SK-N-SH (cell line): ENCODE measurements around the gene CDKN2D. TPM values are rescaled to one million over a fixed set of nuclear protein-coding genes. Genes with fewer than 3 reads are reported as not detected.
A peak's percentile ranks its signal among the peaks of the same experiment; 100 is the strongest.

Source experiments
- CTCF ChIA-PET: fragments of 300-600, 350-600 bp; formaldehyde crosslinking; extraction: SDS; loops from one replicate; lab custom pipeline; 2021; lab: Yijun Ruan, JAX
- POLR2A ChIA-PET: fragments of 350-600 bp; sonication (Branson Sonifier 250); formaldehyde crosslinking; extraction: SDS; loops from one replicate; lab custom pipeline; 2020; ENCODE audit warnings: antibody characterized with exemption, inconsistent platforms; lab: Yijun Ruan, JAX
- DNase-seq: peaks from one replicate; pipeline ENCODE4 v3.0.0; 2012
- H2AFZ ChIP-seq: fragments of 200-600 bp; sonication (generic); 2 replicates; pipeline ENCODE4 v1.8.1; 2016; ENCODE audit warnings: antibody characterized with exemption, mild to moderate bottlenecking, low read depth
- H3F3A ChIP-seq: fragments of 200-600 bp; sonication (generic); replicated peaks from 2 replicates; pipeline ENCODE3; 2016; ENCODE audit warnings: antibody characterized with exemption, mild to moderate bottlenecking; ENCODE audit not compliant: insufficient read depth
- H3K27ac ChIP-seq, 2 experiments: fragments of 200-500 bp in 1 of 2; fragments of 200-600 bp in 1 of 2; sonication (Bioruptor generic) in 1 of 2; sonication (generic), shearing (Covaris generic) in 1 of 2; 2 replicates each; pipeline versions ENCODE4 v1.5.1 to v1.6.1; 2014 to 2016; ENCODE audit warnings: low read depth in 2 of 2, inconsistent platforms in 1 of 2, low read length in 1 of 2, mild to moderate bottlenecking in 1 of 2, mixed read lengths in 1 of 2
- H3K27me3 ChIP-seq: fragments of 200-600 bp; sonication (generic), shearing (Covaris generic); 2 replicates; pipeline ENCODE4 v1.6.1; 2016; ENCODE audit warnings: mixed run types; ENCODE audit not compliant: insufficient read depth
- H3K36me3 ChIP-seq, 2 experiments: fragments of 200-500 bp in 1 of 2; fragments of 200-600 bp in 1 of 2; sonication (Bioruptor generic) in 1 of 2; sonication (generic) in 1 of 2; replicated peaks in 1 of 2; 2 replicates each; pipeline versions ENCODE3 to v1.5.1; 2014 to 2016; ENCODE audit warnings: low read length in 1 of 2, mild to moderate bottlenecking in 1 of 2; ENCODE audit not compliant: insufficient read depth in 2 of 2, control insufficient read depth in 1 of 2
- H3K4me1 ChIP-seq, 2 experiments: fragments of 200-500 bp in 1 of 2; fragments of 200-600 bp in 1 of 2; sonication (Bioruptor generic) in 1 of 2; sonication (generic), shearing (Covaris generic) in 1 of 2; 2 replicates each; pipeline versions ENCODE4 v1.5.1 to v1.6.1; 2014 to 2016; ENCODE audit warnings: low read depth in 1 of 2, low read length in 1 of 2, mixed run types in 1 of 2; ENCODE audit not compliant: insufficient read depth in 2 of 2, control insufficient read depth in 1 of 2
- H3K4me2 ChIP-seq: fragments of 200-600 bp; sonication (generic), shearing (Covaris generic); 2 replicates; pipeline ENCODE4 v1.6.1; 2017; ENCODE audit warnings: mixed run types
- H3K4me3 ChIP-seq, 2 experiments: fragments of 200-500 bp in 1 of 2; fragments of 200-600 bp in 1 of 2; sonication (Bioruptor generic) in 1 of 2; sonication (generic), shearing (Covaris generic) in 1 of 2; 2 replicates each; pipeline versions ENCODE4 v1.5.1 to v1.8.1; 2014 to 2016; ENCODE audit warnings: low read depth in 2 of 2, inconsistent platforms in 1 of 2, low read length in 1 of 2, mild to moderate bottlenecking in 1 of 2, mixed read lengths in 1 of 2, moderate library complexity in 1 of 2
- H3K79me2 ChIP-seq: fragments of 200-600 bp; sonication (generic); 2 replicates; pipeline ENCODE4 v1.8.1; 2017; ENCODE audit warnings: mild to moderate bottlenecking; ENCODE audit not compliant: insufficient read depth
- H3K9ac ChIP-seq: fragments of 200-600 bp; sonication (generic); 2 replicates; pipeline ENCODE4 v1.6.1; 2017; ENCODE audit warnings: mixed run types
- H3K9me2 ChIP-seq: fragments of 200-600 bp; sonication (generic); 2 replicates; pipeline ENCODE4 v1.6.1; 2017; ENCODE audit warnings: mixed run types
- H3K9me3 ChIP-seq: fragments of 200-600 bp; sonication (generic); 2 replicates; pipeline ENCODE4 v1.6.1; 2017; ENCODE audit warnings: mixed run types, mild to moderate bottlenecking, moderate library complexity
- H4K20me1 ChIP-seq: fragments of 200-600 bp; sonication (generic); 2 replicates; pipeline ENCODE4 v1.6.1; 2017; ENCODE audit warnings: mild to moderate bottlenecking, mixed run types; ENCODE audit not compliant: insufficient read depth
- CTCF ChIP-seq: fragments of 200-600 bp; sonication (generic); IDR thresholded peaks from 2 replicates; pipeline ENCODE4 v1.6.1; 2017; ENCODE audit warnings: antibody characterized with exemption, mild to moderate bottlenecking, moderate library complexity
- ELF1 ChIP-seq: IDR thresholded peaks from 2 replicates; pipeline ENCODE4 v1.4.0; 2012
- EP300 ChIP-seq, 2 experiments: IDR thresholded peaks; 2 replicates each; pipeline versions ENCODE4 v1.4.0 to v1.6.1; 2012; ENCODE audit warnings: borderline replicate concordance in 1 of 2, low read depth in 1 of 2, low read length in 1 of 2
- EZH2phosphoT487 ChIP-seq: fragments of 200-600 bp; sonication (generic); IDR thresholded peaks from 2 replicates; pipeline ENCODE4 v1.6.1; 2017; ENCODE audit warnings: low read depth, mixed run types, mild to moderate bottlenecking, antibody characterized with exemption, moderate library complexity, borderline replicate concordance
- FOXM1 ChIP-seq: IDR thresholded peaks from 2 replicates; pipeline ENCODE4 v1.4.0; 2012; ENCODE audit warnings: low read depth, mild to moderate bottlenecking
- GABPA ChIP-seq: IDR thresholded peaks from 2 replicates; pipeline ENCODE4 v1.4.0; 2012; ENCODE audit warnings: low read depth, mild to moderate bottlenecking
- JUND ChIP-seq: IDR thresholded peaks from 2 replicates; pipeline ENCODE4 v1.4.0; 2012
- MAX ChIP-seq: IDR thresholded peaks from 2 replicates; pipeline ENCODE4 v1.4.0; 2012; ENCODE audit warnings: low read depth
- MEF2A ChIP-seq: IDR thresholded peaks from 2 replicates; pipeline ENCODE4 v1.4.0; 2012; ENCODE audit warnings: low read depth, borderline replicate concordance
- MXI1 ChIP-seq: IDR thresholded peaks from 2 replicates; pipeline ENCODE4 v1.6.1; 2012; ENCODE audit warnings: mild to moderate bottlenecking, low read depth, low read length, improper control_type of control experiment
- PBX3 ChIP-seq: IDR thresholded peaks from 2 replicates; pipeline ENCODE4; 2012
- POLR2AphosphoS5 ChIP-seq: IDR thresholded peaks from 2 replicates; pipeline ENCODE4 v1.6.1; 2012; ENCODE audit warnings: low read depth, low read length
- RAD21 ChIP-seq: IDR thresholded peaks from 2 replicates; pipeline ENCODE4 v1.6.1; 2012; ENCODE audit warnings: mild to moderate bottlenecking, low read length
- RXRA ChIP-seq: IDR thresholded peaks from 2 replicates; pipeline ENCODE4 v1.4.0; 2012; ENCODE audit warnings: low read depth, mild to moderate bottlenecking, borderline replicate concordance
- SIN3A ChIP-seq: IDR thresholded peaks from 2 replicates; pipeline ENCODE4 v1.6.1; 2012; ENCODE audit warnings: low read depth, mild to moderate bottlenecking, low read length, moderate library complexity, borderline replicate concordance
- SMC3 ChIP-seq: IDR thresholded peaks from 2 replicates; pipeline ENCODE4 v1.6.1; 2012; ENCODE audit warnings: low read depth, low read length, improper control_type of control experiment
- TCF12 ChIP-seq: IDR thresholded peaks from 2 replicates; pipeline ENCODE4 v1.4.0; 2012
- TEAD4 ChIP-seq: IDR thresholded peaks from 2 replicates; pipeline ENCODE4 v1.4.0; 2012; ENCODE audit warnings: mild to moderate bottlenecking, borderline replicate concordance; ENCODE audit not compliant: insufficient read depth
- USF2 ChIP-seq: fragments of 150-350 bp; IDR thresholded peaks from 2 replicates; pipeline ENCODE4 v1.6.1; 2017; ENCODE audit warnings: antibody characterized with exemption, low read length, low read depth, borderline replicate concordance
- YY1 ChIP-seq: IDR thresholded peaks from 2 replicates; pipeline ENCODE4 v1.4.0; 2012; ENCODE audit warnings: low read depth, mild to moderate bottlenecking
- WGBS: methylation state at CpG from one replicate; pipeline ENCODE4 v1.1.6; 2017; ENCODE audit warnings: low lambda C conversion rate; 5-methylcytosine and 5-hydroxymethylcytosine counted together
- polyA plus RNA-seq, 3 experiments: library from polyadenylated mRNA; depleted of rRNA; stranded (reverse); fragments of >200 nt; gene quantifications; 2 replicates each; pipeline ENCODE4 v1.2.3, GENCODE V29; 2012

The CDKN2D gene
- polyA plus RNA-seq, 1 of the 3 experiments (the other 2 are of a cell fraction): 13.1 TPM

GRCh38 chr19:10567656-10568055, 1.1 kb downstream of the CDKN2D start:
- H3K79me2 ChIP-seq: peaks cover 37% of the 10 kb centered on the region
- no peaks in the 10 kb centered on the region for H3K27me3 ChIP-seq
- POLR2A ChIA-PET: interaction anchor here (1.3 kb wide), 1 partner anchor 15 kb away, joined by 4 read pairs; no protein-coding TSS in a partner anchor
- H3K4me3 ChIP-seq: peak overlapping the region; percentile 70 to 76
- H3K4me1 ChIP-seq: peaks cover 8 to 32% of the 10 kb centered on the region in 2 experiments; a peak in 3 of 4 replicates
- H3K4me2 ChIP-seq: peak overlapping the region; percentile 94
- CTCF ChIA-PET: interaction anchor here (1.0 to 6.4 kb wide), 7 partner anchors 13 to 151 kb away, joined by 3 to 42 read pairs (median 7); no protein-coding TSS in a partner anchor
- WGBS: 66% methylated on average over 5 of the region's 5 CpGs
- H3F3A ChIP-seq: peaks cover 13% of the 10 kb centered on the region
- TF ChIP-seq GABPA (no peak), MXI1 (no peak), PBX3 (no peak), JUND (no peak), FOXM1 (no peak), RAD21 (no peak), ELF1 (no peak), SMC3 (no peak), YY1 (no peak), CTCF (no peak), MAX (no peak), EZH2phosphoT487 (no peak), SIN3A (no peak), RXRA (no peak)
- peak overlapping the region; percentile 73; the same call in 1 of the 2 replicates for H2AFZ ChIP-seq
- H4K20me1 ChIP-seq: no peaks in the 10 kb centered on the region
- peak overlapping the region; percentile 61; the same call in 1 of the 2 replicates for H3K9ac ChIP-seq
- no peak overlapping the region for H3K27ac ChIP-seq
- H3K9me3 ChIP-seq: no peaks in the 10 kb centered on the region
- H3K36me3 ChIP-seq: no peaks in the 10 kb centered on the region
- H3K9me2 ChIP-seq: no peaks in the 10 kb centered on the region
- DNase-seq: no peak

- H3K9me3 ChIP-seq: no peaks in the 10 kb centered on the region
- no peak for DNase-seq
- no peaks in the 10 kb centered on the region for H3K9me2 ChIP-seq
- H3K4me1 ChIP-seq: peaks cover 8 to 30% of the 10 kb centered on the region in 2 experiments; a peak in 3 of 4 replicates
- H3K4me3 ChIP-seq: peak overlapping the region; percentile 72 to 77; a peak in 3 of 4 replicates
- no peaks in the 10 kb centered on the region for H3K36me3 ChIP-seq
- CTCF ChIA-PET: interaction anchor here (0.7 to 6.4 kb wide), 10 partner anchors 14 to 150 kb away, joined by 3 to 42 read pairs (median 6); no protein-coding TSS in a partner anchor
- H3F3A ChIP-seq: peaks cover 13% of the 10 kb centered on the region
- peak overlapping the region; percentile 43 to 70; a peak in 3 of 4 replicates for H3K27ac ChIP-seq
- H3K9ac ChIP-seq: peak overlapping the region; percentile 56; the same call in 1 of the 2 replicates
- H3K79me2 ChIP-seq: peaks cover 37% of the 10 kb centered on the region
- WGBS: 82% methylated on average over 11 of the region's 19 CpGs
- H3K27me3 ChIP-seq: no peaks in the 10 kb centered on the region
- peak overlapping the region; percentile 70 for H2AFZ ChIP-seq
- POLR2A ChIA-PET: interaction anchor here (0.8 kb wide), 1 partner anchor 24 kb away, joined by 3 read pairs; no protein-coding TSS in a partner anchor
- peak overlapping the region; percentile 94 for H3K4me2 ChIP-seq
- TF ChIP-seq USF2 (no peak), TCF12 (no peak), MEF2A (no peak), RXRA (no peak), CTCF (no peak), EP300 (IDR thresholded peaks at IDR 0.05; ENCODE audit: borderline replicate concordance in 1 of 2, low read depth in 1 of 2, low read length in 1 of 2) (no peak), POLR2AphosphoS5 (no peak), TEAD4 (no peak), MAX (no peak), MXI1 (no peak)
- no peaks in the 10 kb centered on the region for H4K20me1 ChIP-seq
Measured at GRCh38 chr19:10566658-10567410, 1.9 kb downstream of the CDKN2D start.
